Right ventricle myocardium inferior (tissue), 1 donor: ENCODE results near the gene MUL1. TPM values are rescaled to one million over a fixed set of nuclear protein-coding genes. Genes with fewer than 3 reads are reported as not detected.
A peak's percentile ranks its signal among the peaks of the same experiment; 100 is the strongest.
"Not testable (repeated sequence)": the region's sequence is repeated elsewhere in the genome, so short reads cannot be mapped to it uniquely, and the experiment has no call there.

Experiments
- ATAC-seq: fragments of 200-7000 bp; cut with Tn5 transposase; one replicate; pipeline ENCODE4 v1.9.1; 2020; ENCODE audit warnings: mild to moderate bottlenecking, moderate library complexity
- DNase-seq: peaks from one replicate; pipeline ENCODE4 v3.0.0; 2021; ENCODE audit errors: missing footprints
- intact Hi-C: fragments of 100-400 bp; cut with DNase I; formaldehyde crosslinking; loops from one replicate; pipeline ENCODE4 v1.11.0; 2022
- total RNA-seq: library from RNA; stranded (reverse); fragmentation: NEBNext Ultra II Directional; extraction: Animal tissue kit (Norgen Biotek cat#: 25700); gene quantifications from one replicate; pipeline ENCODE4 v1.2.1, GENCODE V29; 2021
- donor health status: DM: no; HTN: yes; CAD: no; lungs with severe emphysema.

The MUL1 gene
- total RNA-seq, 1 donor from 2014 or later, result 44.6 TPM

DNA sequence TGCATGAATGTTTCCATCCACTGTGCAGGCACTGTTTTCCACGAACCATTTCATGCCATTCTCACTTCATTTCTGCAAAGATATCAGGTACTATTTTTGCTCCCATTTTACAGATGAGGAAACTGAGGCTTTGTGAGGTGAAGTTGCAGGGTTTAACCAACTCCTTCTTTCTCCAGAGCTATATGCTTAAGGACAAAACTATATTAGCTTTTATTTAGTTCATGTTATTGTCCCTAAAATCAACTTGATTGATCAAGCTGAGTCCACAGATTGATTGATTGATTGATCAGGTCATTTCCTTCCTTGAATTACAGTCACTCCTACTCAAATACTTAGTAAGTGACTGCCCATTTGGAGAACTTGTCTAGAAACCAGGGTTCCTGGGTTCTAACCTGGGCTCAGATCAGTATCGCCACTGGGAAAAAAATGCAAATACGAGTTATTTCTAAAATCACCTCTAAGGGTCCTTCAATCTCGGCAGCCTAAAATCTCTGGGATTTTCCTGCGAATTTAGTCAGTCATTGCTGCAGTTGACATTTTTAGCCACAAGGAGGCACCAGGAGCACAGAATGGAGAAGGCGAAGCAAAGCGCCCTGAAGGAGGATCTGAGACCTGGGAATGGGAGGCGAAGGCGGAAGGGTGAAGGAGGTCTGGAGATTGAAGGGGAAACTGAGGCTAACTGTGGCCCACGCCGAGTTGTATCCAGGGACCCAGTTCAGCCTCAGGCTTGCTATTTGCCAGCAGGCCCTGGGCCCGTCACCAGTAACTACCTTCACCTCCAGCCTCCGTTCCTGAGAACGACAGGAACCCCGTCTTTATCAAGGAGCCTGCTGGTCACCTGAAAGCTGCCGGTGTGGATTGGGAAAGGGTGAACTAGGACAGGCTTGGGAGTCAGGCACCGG is 14.3 kb upstream of the MUL1 start:
- intact Hi-C loops, result loop anchor here (1.0 to 5.0 kb wide), 2 partner anchors 111 to 205 kb away; partner anchors contain the start of gene PINK1
- peak; percentile 69 for ATAC-seq
- DNase-seq, result peak; percentile 63

DNA sequence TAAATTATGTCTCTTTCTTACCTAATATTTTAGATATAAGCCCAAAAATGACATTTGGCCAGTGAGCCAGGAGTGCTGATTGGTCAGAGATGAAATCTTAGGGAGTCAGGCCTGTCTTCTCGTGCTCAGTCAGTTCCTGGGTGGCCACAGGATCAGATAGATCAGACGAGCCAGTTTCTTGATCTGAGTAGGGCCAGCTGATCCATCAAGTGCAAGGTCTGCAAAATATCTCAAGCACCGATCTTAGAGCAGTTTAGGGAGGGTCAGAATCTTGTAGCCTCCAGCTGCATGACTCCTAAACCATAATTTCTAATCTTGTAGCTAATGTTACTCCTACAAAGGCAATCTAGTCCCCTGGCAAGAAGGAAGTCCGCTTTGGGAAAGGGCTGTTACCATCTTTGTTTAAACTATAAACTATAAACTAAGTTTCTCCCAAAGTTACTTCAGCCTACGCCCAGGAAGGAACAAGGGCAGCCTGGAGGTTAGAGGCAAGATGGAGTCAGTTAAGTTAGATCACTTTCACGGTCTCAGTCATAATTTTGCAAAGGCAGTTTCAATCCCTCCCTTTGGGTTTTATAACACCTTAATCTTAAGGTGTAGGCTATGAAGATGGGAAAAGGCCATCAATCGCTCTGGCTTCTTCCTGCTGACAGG is 11.8 kb upstream of the MUL1 start:
- DNase-seq, ATAC-seq: not testable (repeated sequence)
- intact Hi-C loops, result loop anchor here (5.0 kb wide), 1 partner anchor 208 kb away; no protein-coding TSS in a partner anchor

DNA sequence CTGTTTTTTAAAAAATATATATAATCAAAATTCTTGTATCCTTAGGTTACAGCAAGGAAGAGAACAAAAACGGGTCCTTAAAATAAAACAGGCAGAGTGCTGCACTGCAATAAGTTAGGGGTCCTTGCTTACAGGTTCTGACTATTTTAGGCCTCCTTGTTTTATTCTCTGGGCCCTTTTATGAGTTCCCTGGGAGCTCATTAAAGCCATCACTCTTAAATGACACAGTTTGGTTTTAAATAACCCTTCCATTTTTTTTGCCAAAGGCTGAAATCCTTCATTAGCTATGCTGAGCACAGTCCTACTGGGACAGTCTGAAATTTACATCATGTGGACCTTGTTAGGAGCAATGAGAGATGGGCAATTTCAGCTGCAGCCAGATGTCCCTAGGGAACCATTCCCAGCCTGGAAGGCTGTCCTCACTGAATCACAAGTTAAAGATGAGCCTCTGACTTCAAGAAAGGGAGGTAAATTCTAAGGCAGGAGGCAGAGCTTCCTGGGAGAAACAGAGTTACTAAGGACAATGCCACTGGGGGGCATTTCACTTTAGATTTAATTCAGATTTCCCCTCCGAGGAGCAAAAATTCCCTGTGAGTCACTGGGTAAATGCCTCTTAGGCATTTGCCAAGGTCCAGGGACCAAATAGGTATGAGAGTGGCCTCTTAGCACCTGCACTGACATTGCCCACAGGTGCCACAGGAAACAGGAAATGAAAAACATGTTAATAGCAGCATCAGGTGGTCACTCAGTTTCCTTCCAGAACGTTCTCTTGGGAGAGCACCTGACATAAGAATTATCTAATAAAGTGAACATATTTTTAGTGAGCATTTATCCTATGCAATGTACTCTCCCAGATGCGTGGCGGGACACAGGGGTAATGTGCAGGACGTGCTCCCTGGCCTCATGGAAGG is 3.8 kb upstream of the MUL1 start:
- intact Hi-C loops, result no loop called here
- no peak for DNase-seq
- ATAC-seq, result no peak

DNA sequence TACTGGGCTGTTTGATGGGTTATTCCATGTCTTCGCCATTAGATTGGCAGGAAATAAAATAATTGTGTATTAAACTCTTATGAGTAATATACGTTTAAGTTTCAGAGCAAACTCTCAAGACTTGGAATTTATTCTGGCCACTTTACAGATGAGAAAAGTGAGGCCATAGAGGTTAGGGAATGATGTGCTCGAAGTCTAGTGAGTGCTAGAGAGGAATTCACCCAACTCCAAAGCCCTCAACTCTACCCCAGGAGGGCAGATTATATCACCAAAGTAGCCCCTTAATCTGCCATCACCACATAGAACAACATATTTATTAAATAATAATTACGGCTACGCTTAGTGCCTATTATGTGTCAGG is 440 bp upstream of the MUL1 start:
- ATAC-seq (no peak), DNase-seq (no peak)
- intact Hi-C loops, result no loop called here

DNA sequence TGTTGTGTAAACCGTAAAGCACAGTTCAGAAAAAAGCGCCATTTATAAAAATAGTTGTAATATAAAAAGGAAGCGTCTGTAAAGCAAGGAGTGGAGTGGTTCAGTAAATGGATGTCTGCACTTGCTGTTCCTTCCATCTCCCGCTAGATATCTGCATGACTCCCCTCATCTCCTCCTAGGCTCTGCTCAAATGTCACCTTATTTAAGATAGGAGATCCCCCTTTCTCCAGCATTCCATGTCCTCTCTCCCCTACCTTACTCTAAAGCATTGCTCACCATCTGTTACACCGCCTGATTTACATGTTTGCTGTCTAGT is 745 bp downstream of the MUL1 start:
- intact Hi-C loops, result no loop called here
- DNase-seq (no peak), ATAC-seq (no peak)

DNA sequence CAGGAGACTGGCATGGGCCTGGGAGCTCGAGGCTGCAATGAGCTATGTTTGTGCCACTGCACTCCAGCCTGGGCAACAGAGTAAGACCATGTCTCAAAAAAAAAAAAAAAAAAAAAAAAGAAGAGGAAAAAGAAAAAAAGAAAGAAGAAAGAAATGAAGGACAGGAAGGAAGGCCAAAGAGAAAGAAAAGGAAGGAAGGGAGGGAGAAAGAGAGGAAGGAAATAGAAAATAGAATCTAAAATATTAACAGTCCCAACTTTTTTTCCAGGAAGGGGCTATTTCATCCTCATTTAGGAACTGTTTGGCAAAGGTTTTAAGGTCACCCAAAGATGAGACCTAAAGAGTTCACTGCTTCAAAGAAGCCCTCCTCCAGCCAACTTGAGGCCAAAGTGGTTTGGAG is 2.5 kb downstream of the MUL1 start:
- intact Hi-C loops, result no loop called here
- no peak for ATAC-seq
- DNase-seq, result no peak

- intact Hi-C loops, result no loop called here
- DNase-seq (no peak), ATAC-seq (no peak)
These were observed 7.2 kb downstream of the MUL1 start for GRCh38 chr1:20500716-20501115.

DNA sequence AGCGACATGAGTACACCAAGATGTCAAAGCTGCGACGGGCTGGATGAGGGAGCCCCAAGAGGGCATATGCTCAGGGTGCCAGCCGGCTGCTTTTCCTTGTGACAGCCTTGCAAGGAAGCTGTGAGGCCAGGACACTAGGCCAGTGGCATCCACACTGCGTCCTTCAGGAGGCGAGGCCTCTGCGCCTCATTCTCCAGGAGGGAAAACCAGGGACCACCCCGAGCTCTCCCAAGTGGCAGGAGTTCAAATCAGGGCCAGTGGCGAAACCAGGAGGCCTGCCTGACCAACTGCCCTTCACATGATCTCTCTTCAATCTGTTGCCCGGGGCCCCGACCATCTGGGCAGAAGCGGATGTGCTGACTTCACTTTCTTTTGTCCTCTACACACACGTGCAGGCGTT is 8.2 kb downstream of the MUL1 start:
- no peak for DNase-seq
- intact Hi-C loops, result no loop called here
- no peak for ATAC-seq

GRCh38 chr1:20499105-20499504 is 8.8 kb downstream of the MUL1 start:
- intact Hi-C loops, result no loop called here

DNA sequence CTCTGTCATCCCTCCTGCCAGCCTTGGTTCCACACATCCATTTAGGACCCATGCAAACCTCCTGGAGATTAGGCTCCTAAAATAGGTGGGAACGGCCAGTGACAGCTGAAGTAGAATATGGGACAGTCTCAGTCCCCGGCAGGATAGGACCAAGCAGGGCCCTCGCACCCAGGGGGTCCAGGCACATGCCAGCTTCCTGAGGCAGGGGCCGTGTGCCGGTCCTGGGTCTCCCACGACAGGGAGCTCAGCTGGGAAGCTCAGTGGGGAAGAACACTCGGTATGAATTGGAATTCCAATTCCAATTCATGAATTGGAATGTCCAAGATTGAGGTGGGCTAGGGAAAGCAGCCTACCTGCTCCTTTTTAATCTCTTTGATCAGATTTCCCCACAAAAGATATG is 9.8 kb downstream of the MUL1 start:
- ATAC-seq, result no peak
- DNase-seq, result no peak
- intact Hi-C loops, result no loop called here

More at GRCh38 chr1:20499105-20499504, 8.8 kb downstream of the MUL1 start:
- DNase-seq (no peak), ATAC-seq (no peak)

- no peak for ATAC-seq
- intact Hi-C loops, result no loop called here
- no peak for DNase-seq
These were observed 10.4 kb downstream of the MUL1 start for GRCh38 chr1:20497506-20497905.

- DNase-seq, ATAC-seq, intact Hi-C loops: not testable (repeated sequence)
These were observed 11.1 kb downstream of the MUL1 start for GRCh38 chr1:20496725-20497383.

DNA sequence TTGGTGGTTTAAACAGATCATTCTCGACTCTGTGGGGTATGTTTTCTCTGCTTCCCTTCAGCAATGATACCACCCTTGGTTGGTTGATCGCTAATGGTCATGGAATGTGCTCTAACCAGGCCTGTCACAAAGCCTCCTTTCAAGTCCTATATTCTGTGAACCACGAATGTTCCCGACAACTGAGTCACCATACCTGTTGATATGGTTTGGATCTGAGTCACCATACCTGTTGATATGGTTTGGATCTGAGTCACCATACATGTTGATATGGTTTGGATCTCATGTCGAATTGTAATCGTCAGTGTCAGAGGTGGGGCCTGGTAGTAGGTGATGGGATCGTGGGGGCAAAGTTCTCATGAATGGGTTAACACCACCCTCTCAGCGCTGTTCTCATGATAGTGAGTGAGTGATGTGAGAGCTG is 11.7 kb downstream of the MUL1 start:
- ATAC-seq (no peak), DNase-seq (no peak)
- intact Hi-C loops, result no loop called here

DNA sequence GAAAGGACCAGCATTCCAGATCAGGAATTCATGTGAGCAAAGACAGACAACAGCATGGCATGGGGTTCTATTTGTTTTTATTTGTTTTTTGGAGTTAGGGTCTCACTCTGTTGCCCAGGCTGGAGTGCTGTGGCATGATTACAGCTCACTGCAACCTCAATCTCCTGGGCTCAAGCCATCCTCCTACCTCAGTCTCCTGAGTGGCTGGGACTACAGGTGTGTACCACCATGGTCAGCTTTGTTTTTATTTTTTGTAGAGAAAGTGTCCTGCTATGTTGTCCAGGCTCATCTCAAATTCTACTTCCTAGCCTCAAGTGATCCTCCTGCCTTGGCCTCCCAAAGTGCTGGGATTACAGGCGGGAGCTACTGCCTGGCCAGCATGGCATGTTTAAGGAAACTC is 12.3 kb downstream of the MUL1 start:
- intact Hi-C loops, result loop anchor here (2.0 kb wide), 1 partner anchor 577 kb away; no protein-coding TSS in a partner anchor

DNA sequence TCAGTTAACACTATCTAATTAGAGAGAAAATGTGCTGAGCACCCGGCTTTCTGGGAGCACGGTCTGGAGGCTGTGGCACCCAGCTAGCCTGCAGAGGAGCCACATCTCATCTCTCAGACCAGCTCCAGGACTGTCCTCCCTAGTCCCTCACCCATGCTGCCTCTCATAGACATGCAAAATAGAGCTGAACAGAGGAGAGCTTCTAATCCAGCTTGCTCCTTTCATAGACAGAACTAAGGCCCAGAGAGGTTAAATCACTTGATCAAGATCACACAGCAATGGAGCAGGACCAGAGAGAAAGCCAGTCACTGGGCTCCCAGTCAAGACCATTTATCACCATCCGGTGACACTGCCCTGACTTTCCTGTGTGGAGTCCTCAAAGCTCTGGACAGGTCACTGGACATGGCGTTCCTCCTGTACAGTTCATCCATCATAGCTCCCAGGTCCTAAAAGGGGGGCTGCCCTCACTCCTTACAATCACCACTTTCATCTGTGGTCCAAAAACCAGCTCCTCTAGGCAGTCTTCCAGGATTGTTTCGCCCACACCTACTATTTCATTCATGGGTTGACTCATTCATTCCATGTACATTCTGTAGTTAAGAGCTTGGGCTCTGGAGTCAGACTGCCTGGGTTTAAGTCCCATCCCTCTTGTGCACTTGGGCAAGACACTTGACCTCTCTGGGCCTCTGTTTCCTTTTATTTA is 13.2 kb downstream of the MUL1 start:
- ATAC-seq (no peak), DNase-seq (no peak)
- intact Hi-C loops, result loop anchor here (2.0 kb wide), 1 partner anchor 576 kb away; no protein-coding TSS in a partner anchor

More for the DNA sequence above, 12.3 kb downstream of the MUL1 start:
- ATAC-seq (no peak), DNase-seq (no peak)

DNA sequence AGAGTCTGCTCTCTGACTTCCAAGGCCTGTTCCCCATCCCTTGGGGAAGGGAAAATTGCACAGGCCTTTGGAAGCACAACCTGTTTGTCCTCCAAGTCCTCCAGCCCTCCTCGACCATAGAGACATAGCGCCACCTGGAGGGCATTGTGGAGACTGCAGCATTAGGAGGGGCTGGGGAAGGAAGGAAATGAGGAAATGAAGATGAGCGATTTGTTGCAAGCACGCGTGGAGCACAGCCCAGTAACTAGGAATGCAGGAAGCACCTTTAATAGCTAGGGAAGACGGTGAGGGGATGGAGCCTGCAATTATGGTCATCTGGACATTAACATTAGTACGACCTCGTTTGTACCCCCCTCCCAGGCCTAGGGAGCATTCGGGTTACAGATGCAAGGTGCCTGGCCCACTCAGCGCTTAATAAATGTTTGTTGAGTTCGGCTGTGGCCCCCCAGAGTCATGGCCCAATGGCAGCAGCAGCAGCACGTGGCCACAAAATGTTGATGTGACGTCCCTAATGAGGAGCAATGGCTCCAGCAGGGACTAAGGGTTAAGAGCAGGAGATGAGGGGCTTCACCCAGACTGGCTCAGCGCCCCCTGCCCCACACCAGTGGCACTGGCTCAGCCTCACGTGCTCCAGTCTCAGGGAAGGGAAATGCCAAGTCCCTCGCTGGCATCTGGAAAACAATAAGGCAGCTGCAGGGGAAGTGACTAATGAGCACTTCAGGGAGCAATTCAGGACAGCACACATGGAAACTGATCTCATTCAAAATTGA is 13.9 kb downstream of the MUL1 start:
- ATAC-seq (peak; percentile 94), DNase-seq (peak; percentile 90)
- intact Hi-C loops, result loop anchor here (1.0 to 2.0 kb wide), 3 partner anchors 131 to 575 kb away; no protein-coding TSS in a partner anchor

GRCh38 chr1:20493309-20493708 is 14.6 kb downstream of the MUL1 start:
- ATAC-seq (peak; percentile 31), DNase-seq (no peak)
- intact Hi-C loops, result loop anchor here (1.0 to 2.0 kb wide), 2 partner anchors 131 to 280 kb away; no protein-coding TSS in a partner anchor
